ENCODE results near the gene SPA17.

DNA sequence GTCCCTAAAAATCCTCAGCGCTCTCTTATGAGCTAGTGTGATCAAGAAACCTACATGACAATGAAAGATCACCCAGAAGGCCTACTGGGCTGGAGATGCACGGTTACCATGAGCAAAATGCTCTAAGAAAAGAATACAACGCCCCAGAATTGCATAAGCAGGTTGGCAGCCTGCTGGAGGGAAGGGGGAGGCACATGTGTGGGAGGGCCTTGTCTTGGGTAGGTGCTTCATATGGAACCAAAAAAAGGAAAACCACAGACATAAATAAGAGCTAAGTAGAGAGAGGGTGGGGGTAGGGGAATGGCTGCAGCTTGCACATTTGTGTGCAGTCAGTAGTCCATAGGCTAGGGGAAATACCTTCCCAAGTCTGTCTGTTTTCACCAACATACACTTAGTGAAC lies 3.0 kb upstream of the SPA17 start:
- no peak for TF ChIP-seq CTCF (IDR thresholded peaks at IDR 0.05)
- no peak for TF ChIP-seq POLR2AphosphoS5 (IDR thresholded peaks at IDR 0.05)
- no peak for TF ChIP-seq POLR2A (IDR thresholded peaks at IDR 0.05)
- no peak for TF ChIP-seq EP300 (IDR thresholded peaks at IDR 0.05)

Data from sigmoid colon (tissue), 4 donors.